Measurements from ENCODE around the gene LRWD1. TPM values are rescaled to one million over a fixed set of nuclear protein-coding genes. Genes with fewer than 3 reads are reported as not detected.
"Not testable (repeated sequence)": the region's sequence is repeated elsewhere in the genome, so short reads cannot be mapped to it uniquely, and the experiment has no call there.

LRWD1 gene
- total RNA-seq, 1 donor from 2014 or later, result 24.4 TPM

DNA sequence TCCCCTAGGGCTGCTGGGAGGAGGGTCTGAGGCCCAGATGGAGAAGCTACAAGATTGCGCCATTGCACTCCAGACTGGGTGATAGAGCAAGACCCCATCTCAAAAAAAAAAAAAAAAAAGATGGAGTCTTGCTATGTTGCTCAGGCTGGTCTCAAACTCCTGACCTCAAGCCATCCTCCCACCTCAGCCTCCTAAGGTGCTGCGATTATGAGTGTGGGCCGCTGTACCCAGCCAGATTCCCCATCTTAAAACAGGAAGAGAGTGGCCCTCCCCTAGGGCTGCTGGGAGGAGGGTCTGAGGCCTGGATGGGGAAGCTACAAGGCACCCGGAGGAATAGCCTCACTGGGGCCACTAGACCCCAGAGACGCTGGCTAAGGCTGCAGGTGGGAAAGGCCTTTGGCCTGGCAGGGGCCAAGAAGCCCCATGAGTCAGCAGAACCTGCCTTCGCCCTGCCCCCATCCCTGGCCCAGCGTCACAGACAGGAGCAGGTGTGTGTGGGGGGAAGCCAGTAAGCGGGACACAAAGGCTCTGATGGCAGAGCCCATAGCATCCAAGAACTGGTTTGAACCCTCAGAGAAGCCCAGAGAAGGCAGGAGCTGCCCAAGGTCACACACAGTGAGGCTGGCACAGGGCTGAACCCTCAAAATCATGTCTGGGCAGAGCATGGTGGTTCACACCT, 42.8 kb downstream of the LRWD1 start:
- H3K4me3 ChIP-seq; H3K36me3 ChIP-seq; H3K9me3 ChIP-seq; H3K27ac ChIP-seq; intact Hi-C loops (cut with DNase I); H3K4me1 ChIP-seq; H3K27me3 ChIP-seq: not testable (repeated sequence)
- peak in 1 of 2 donors; percentile 34 for DNase-seq (ENCODE audit: low spot score in 2 of 2)

- H3K27me3 ChIP-seq; H3K9me3 ChIP-seq; H3K4me3 ChIP-seq; H3K27ac ChIP-seq; H3K36me3 ChIP-seq; DNase-seq (ENCODE audit: low spot score in 2 of 2); intact Hi-C loops (cut with DNase I); H3K4me1 ChIP-seq: not testable (repeated sequence)
These were observed 45.8 kb downstream of the LRWD1 start for GRCh38 chr7:102510575-102510974.

GRCh38 chr7:102511860-102512522, 47.2 kb downstream of the LRWD1 start:
- H3K4me3 ChIP-seq; H3K27me3 ChIP-seq; H3K9me3 ChIP-seq; H3K36me3 ChIP-seq; DNase-seq (ENCODE audit: low spot score in 2 of 2); H3K27ac ChIP-seq; H3K4me1 ChIP-seq; intact Hi-C loops (cut with DNase I): not testable (repeated sequence)

DNA sequence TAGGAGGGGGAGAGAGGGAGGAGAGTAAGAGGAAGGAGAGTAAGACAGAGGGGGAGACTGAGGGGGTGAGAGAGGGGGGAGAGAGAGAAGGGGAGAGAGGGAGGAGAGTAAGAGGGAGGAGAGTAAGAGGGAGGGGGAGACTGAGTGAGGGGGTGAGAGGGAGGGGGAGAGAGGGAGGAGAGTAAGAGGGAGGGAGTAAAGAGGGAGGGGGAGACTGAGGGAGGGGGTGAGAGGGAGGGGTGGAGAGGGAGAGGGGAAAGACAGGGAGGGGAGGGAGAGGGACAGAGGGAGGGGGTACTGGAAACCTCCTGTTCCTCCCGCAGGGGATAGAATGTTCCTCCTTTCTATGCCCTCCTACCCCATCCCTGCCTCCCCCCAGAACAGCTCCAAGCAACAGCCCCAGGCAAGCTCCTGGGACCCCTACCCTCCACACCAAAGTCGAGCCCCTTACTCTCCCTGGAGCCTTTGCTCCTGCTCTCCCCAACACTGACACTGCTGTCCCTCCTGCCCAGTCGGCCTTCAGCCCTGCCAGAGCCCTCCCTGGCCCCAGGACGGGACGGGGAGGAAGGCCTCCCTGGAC, 47.9 kb downstream of the LRWD1 start:
- H3K4me1 ChIP-seq; H3K36me3 ChIP-seq; H3K9me3 ChIP-seq; intact Hi-C loops (cut with DNase I); H3K27me3 ChIP-seq: not testable (repeated sequence)
- H3K27ac ChIP-seq, result peak overlapping the region; percentile 75 to 85
- H3K4me3 ChIP-seq, result peak overlapping the region in 1 of 2 donors; percentile 35
- peak in 1 of 2 donors; percentile 70 for DNase-seq (ENCODE audit: low spot score in 2 of 2)

DNA sequence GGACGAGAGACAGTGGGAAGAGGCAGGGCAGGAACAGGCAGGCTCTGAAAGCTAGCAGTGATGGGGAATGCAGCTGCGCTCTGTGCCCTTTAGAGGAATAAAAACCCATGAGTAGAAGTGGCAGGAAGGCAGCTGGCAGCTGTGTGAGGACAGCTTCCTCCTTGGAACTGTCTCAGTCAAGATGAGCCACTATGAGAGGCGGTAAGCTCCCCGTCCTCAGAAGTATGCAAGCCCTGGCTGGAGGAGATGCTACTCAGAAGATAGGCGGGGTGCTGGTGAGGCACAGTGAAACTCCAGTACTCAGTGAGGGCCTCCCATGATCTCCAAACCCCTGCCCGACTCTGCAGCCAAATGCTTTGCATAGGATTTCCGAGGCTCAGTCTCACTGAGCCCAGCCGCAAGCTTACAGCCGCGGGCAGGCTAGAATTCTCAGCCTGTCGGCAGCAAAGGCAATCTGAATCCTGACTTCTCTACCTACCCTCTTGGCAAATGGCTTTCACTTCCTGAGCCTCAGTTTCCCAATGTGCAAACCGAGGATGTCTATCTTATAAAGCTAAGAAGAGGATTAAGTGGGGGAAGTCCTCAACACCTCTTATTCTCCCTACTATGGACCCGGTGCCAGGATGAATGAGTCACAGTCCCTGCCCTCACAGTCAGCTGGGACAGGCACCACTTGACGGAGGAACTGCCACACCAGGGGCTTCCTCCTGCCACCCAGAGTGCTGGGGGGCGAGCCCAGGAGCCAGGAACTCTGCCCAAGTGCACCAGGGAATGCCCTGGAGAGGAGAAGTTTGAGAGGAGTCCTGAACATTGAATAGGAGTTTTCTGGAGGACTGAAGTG, 50.3 kb downstream of the LRWD1 start:
- H3K27me3 ChIP-seq; H3K4me3 ChIP-seq; H3K4me1 ChIP-seq; H3K36me3 ChIP-seq; DNase-seq (ENCODE audit: low spot score in 2 of 2); H3K9me3 ChIP-seq; intact Hi-C loops (cut with DNase I): not testable (repeated sequence)
- H3K27ac ChIP-seq, result peak overlapping the region in 1 of 2 donors; percentile 74

GRCh38 chr7:102515889-102516288, 51.1 kb downstream of the LRWD1 start:
- H3K4me1 ChIP-seq; H3K4me3 ChIP-seq; H3K36me3 ChIP-seq; H3K27me3 ChIP-seq; DNase-seq (ENCODE audit: low spot score in 2 of 2); H3K27ac ChIP-seq; H3K9me3 ChIP-seq; intact Hi-C loops (cut with DNase I): not testable (repeated sequence)

GRCh38 chr7:102516951-102517350, 52.2 kb downstream of the LRWD1 start:
- H3K9me3 ChIP-seq; intact Hi-C loops (cut with DNase I); H3K36me3 ChIP-seq; H3K4me1 ChIP-seq; H3K27me3 ChIP-seq; H3K4me3 ChIP-seq; H3K27ac ChIP-seq; DNase-seq (ENCODE audit: low spot score in 2 of 2): not testable (repeated sequence)

DNA sequence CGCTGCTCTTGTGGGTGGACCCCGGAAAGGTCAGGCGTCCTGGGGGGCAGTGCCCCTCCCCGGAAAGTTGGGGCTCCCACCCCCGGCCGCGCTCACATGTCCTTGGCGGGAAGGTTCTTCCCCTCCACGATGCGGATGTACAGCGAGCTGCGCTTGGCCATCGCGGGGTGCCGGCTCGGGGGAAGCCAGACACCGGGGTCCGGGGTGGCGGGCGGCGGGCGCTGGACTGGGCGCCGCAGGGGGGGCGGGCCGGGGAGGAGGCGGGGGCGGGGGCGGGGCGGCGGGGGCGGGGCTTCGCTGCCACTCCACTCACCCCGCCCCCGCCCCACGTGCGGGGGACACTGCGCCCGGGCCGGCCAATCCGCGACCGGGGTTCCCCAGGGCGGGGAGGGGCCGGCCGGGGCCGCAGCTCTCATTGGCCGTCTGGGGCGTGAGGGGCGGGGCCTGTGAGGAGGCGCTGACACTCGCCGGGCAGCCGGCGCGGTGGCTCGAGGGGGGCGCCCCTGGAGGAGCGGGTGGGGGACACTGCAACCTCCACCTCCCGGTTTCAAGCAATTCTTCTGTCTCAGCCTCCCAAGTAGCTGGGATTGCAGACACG, 52.9 kb downstream of the LRWD1 start, which contains the start of gene RASA4B:
TSS of gene RASA4B (minus strand) at position 228 of the 598 bp plus-strand sequence. CDS start at position 161, 67 bp downstream.
- H3K9me3 ChIP-seq; H3K36me3 ChIP-seq; H3K27ac ChIP-seq; intact Hi-C loops (cut with DNase I); H3K4me1 ChIP-seq; H3K27me3 ChIP-seq: not testable (repeated sequence)
- DNase-seq (ENCODE audit: low spot score in 2 of 2), result peak in 1 of 2 donors; percentile 40
- H3K4me3 ChIP-seq, result peak within 1 kb of the TSS in 1 of 2 donors; percentile 50

- H3K4me1 ChIP-seq; intact Hi-C loops (cut with DNase I); H3K9me3 ChIP-seq; H3K27me3 ChIP-seq; DNase-seq (ENCODE audit: low spot score in 2 of 2); H3K27ac ChIP-seq; H3K36me3 ChIP-seq; H3K4me3 ChIP-seq: not testable (repeated sequence)
These were observed 56.0 kb downstream of the LRWD1 start for GRCh38 chr7:102520797-102521196.

Other genes with a start within 250 kb of the LRWD1 start
- gene SH2B2, start 178.1 kb upstream of the LRWD1 start, total RNA-seq, result 4.2 TPM
- not detected for gene SPDYE6, start 108.5 kb upstream of the LRWD1 start, total RNA-seq
- 23.6 TPM for gene PRKRIP1, start 68.6 kb upstream of the LRWD1 start, total RNA-seq
- gene ORAI2, start 31.4 kb upstream of the LRWD1 start, total RNA-seq, result 45.1 TPM
- 26.4 TPM for gene ALKBH4, start 121 bp upstream of the LRWD1 start, total RNA-seq
- gene POLR2J, start 13.9 kb downstream of the LRWD1 start, total RNA-seq, result 40.8 TPM
- gene RASA4B, start 52.8 kb downstream of the LRWD1 start, total RNA-seq, result 143 TPM
- 43.5 TPM for gene UPK3BL2, start 78.7 kb downstream of the LRWD1 start, total RNA-seq
- not detected for gene SPDYE2, start 86.2 kb downstream of the LRWD1 start, total RNA-seq
- gene POLR2J3, start 107.6 kb downstream of the LRWD1 start, total RNA-seq, result 1.5 TPM
- gene RASA4, start 151.8 kb downstream of the LRWD1 start, total RNA-seq, result 815 TPM
- 28.5 TPM for gene UPK3BL1, start 177.8 kb downstream of the LRWD1 start, total RNA-seq
- gene SPDYE2B, start 185.3 kb downstream of the LRWD1 start, total RNA-seq, result not detected
- gene POLR2J2, start 206.7 kb downstream of the LRWD1 start, total RNA-seq, result not detected